GM12878 (cell line): ENCODE results near the gene KRT72. TPM values are rescaled to one million over a fixed set of nuclear protein-coding genes. Genes with fewer than 3 reads are reported as not detected.

Experiments used
- ATAC-seq: fragments of 200-7000 bp; cut with Tn5 transposase; 3 replicates; pipeline ENCODE4 v1.9.1; 2020; ENCODE audit warnings: mild to moderate bottlenecking, moderate library complexity
- BruUV-seq: library from RNA; stranded (reverse); fragments of 400-500 nt; replicated peaks from 2 replicates; lab custom pipeline; 2021; lab: Mats Ljungman, UMichigan
- CTCF ChIA-PET: fragments of 300-600 bp; sonication (Branson Sonifier 250); formaldehyde crosslinking; extraction: SDS; loops from one replicate; lab custom pipeline; 2021; ENCODE audit warnings: inconsistent platforms; lab: Yijun Ruan, JAX
- POLR2A ChIA-PET: fragments of 350-600 bp; formaldehyde crosslinking; extraction: SDS; loops from one replicate; lab custom pipeline; 2021; ENCODE audit warnings: inconsistent platforms; lab: Charles Lee
- RAD21 ChIA-PET: fragments of 300-600 bp; sonication (Branson Sonifier 250); formaldehyde crosslinking; loops from one replicate; lab custom pipeline; 2023; ENCODE audit warnings: antibody characterized with exemption; ENCODE audit not compliant: unreplicated experiment; lab: Charles Lee
- SMC1A ChIA-PET: fragments of 300-600 bp; sonication (Branson Sonifier 250); formaldehyde crosslinking; loops from one replicate; lab custom pipeline; 2023; ENCODE audit not compliant: unreplicated experiment, uncharacterized antibody; lab: Charles Lee
- DNase-seq: peaks from one replicate; pipeline ENCODE4 v3.0.0-alpha.2; 2011; ENCODE audit warnings: low read depth, low spot score
- FAIRE-seq: peaks from 3 replicates; lab custom pipeline; 2011; peaks lifted over from hg19 to GRCh38; lab: Jason Lieb, UNC
- H2AFZ ChIP-seq: 2 replicates; pipeline ENCODE4 v1.6.0; 2011; ENCODE audit warnings: low read depth, low read length, control low read depth; ENCODE audit not compliant: control insufficient read depth
- H3K27ac ChIP-seq: 2 replicates; pipeline ENCODE4 v1.5.1; 2011; ENCODE audit warnings: control low read depth; ENCODE audit not compliant: control insufficient read depth, insufficient read depth
- H3K27me3 ChIP-seq, 2 experiments: replicated peaks in 1 of 2; 2 replicates each; pipeline versions ENCODE4 v1.6.0 to v1.6.1; 2011; ENCODE audit warnings: low read length in 1 of 2; ENCODE audit not compliant: control insufficient read depth in 2 of 2, insufficient read depth in 2 of 2
- H3K36me3 ChIP-seq, 2 experiments: 2 replicates each; pipeline ENCODE4 v1.5.1; 2011; ENCODE audit warnings: low read length in 1 of 2; ENCODE audit not compliant: control insufficient read depth in 2 of 2, insufficient read depth in 2 of 2
- H3K4me1 ChIP-seq: 2 replicates; pipeline ENCODE4 v1.6.1; 2011; ENCODE audit warnings: mild to moderate bottlenecking, low read length, moderate library complexity, mixed read lengths; ENCODE audit not compliant: control insufficient read depth, insufficient read depth
- H3K4me2 ChIP-seq: 2 replicates; pipeline ENCODE4 v1.6.0; 2011; ENCODE audit warnings: control low read depth; ENCODE audit not compliant: control insufficient read depth, insufficient read depth
- H3K4me3 ChIP-seq: fragments of 200-600 bp; sonication (generic); 2 replicates; pipeline ENCODE4 v1.5.1; 2016
- H3K79me2 ChIP-seq: 2 replicates; pipeline ENCODE4 v1.6.0; 2011; ENCODE audit warnings: low read length; ENCODE audit not compliant: control insufficient read depth, insufficient read depth
- H3K9ac ChIP-seq: 2 replicates; pipeline ENCODE4 v1.8.0; 2011; ENCODE audit warnings: low read length, control low read depth, mixed read lengths; ENCODE audit not compliant: control insufficient read depth, insufficient read depth
- H3K9me3 ChIP-seq: replicated peaks from 3 replicates; pipeline ENCODE4 v1.5.1; 2011; ENCODE audit warnings: mild to moderate bottlenecking, low read length; ENCODE audit not compliant: control insufficient read depth, insufficient read depth
- H4K20me1 ChIP-seq: 2 replicates; pipeline ENCODE4 v1.6.0; 2011; ENCODE audit not compliant: control insufficient read depth, insufficient read depth
- ATF3 ChIP-seq: IDR thresholded peaks from 2 replicates; pipeline ENCODE4 v1.6.1; 2011; ENCODE audit warnings: low read depth, mild to moderate bottlenecking, low read length, moderate library complexity, borderline replicate concordance; ENCODE audit errors: extremely low read depth
- BCL11A ChIP-seq: IDR thresholded peaks from 2 replicates; pipeline ENCODE4 v1.6.1; 2011; ENCODE audit warnings: low read depth, low read length
- CHD1 ChIP-seq: IDR thresholded peaks from 2 replicates; pipeline ENCODE4 v1.6.1; 2012; ENCODE audit warnings: low read depth, low read length, improper control_type of control experiment
- CHD4 ChIP-seq: fragments of 200-600 bp; sonication (generic); IDR thresholded peaks from 2 replicates; pipeline ENCODE4 v1.6.1; 2016; ENCODE audit warnings: mild to moderate bottlenecking
- FOS ChIP-seq: IDR thresholded peaks from 3 replicates; pipeline ENCODE4 v1.6.1; 2011; ENCODE audit warnings: borderline replicate concordance; ENCODE audit not compliant: insufficient read length; ENCODE audit errors: extremely low read depth
- GABPA ChIP-seq: IDR thresholded peaks from 2 replicates; pipeline ENCODE4 v1.6.1; 2014; ENCODE audit warnings: antibody characterized with exemption, low read depth, mild to moderate bottlenecking, inconsistent platforms
- HDAC6 ChIP-seq: fragments of 200-600 bp; sonication (generic); IDR thresholded peaks from one replicate; pipeline ENCODE4 v1.8.0; 2017; ENCODE audit warnings: antibody characterized with exemption; ENCODE audit not compliant: unreplicated experiment
- KAT2A ChIP-seq: conservative IDR thresholded peaks from 2 replicates; pipeline ENCODE4 v1.6.1; 2011; ENCODE audit warnings: low read depth, low read length; ENCODE audit not compliant: control insufficient read depth
- SMARCA5 ChIP-seq: fragments of 450-650 bp; IDR thresholded peaks from 2 replicates; pipeline ENCODE4 v1.6.1; 2017; ENCODE audit warnings: mild to moderate bottlenecking
- SRF ChIP-seq, 2 experiments: IDR thresholded peaks; 2 replicates each; pipeline ENCODE4 v1.6.1; 2011; ENCODE audit warnings: low read depth in 2 of 2, low read length in 2 of 2, mild to moderate bottlenecking in 1 of 2, moderate library complexity in 1 of 2
- STAT3 ChIP-seq: IDR thresholded peaks from 2 replicates; pipeline ENCODE4 v1.6.1; 2011; ENCODE audit warnings: low read depth, low read length, improper control_type of control experiment
- WGBS: methylation state at CpG from one replicate; pipeline ENCODE4 v1.1.6; 2016; ENCODE audit warnings: low lambda C conversion rate; ENCODE audit not compliant: insufficient replicate concordance, insufficient coverage; ENCODE audit errors: missing lambda C conversion rate; 5-methylcytosine and 5-hydroxymethylcytosine counted together
- in situ Hi-C: fragments of 300-500 bp; cut with MboI; formaldehyde crosslinking; loops from 9 replicates; pipeline ENCODE4 v1.14.3; 2018; ENCODE audit warnings: mixed read lengths
- intact Hi-C: fragments of 100-400 bp; cut with micrococcal nuclease; formaldehyde crosslinking; loops from one replicate; pipeline ENCODE4 v1.14.2; 2022; ENCODE audit not compliant: unreplicated experiment
- polyA plus RNA-seq, 11 experiments: library from polyadenylated mRNA; depleted of rRNA in 4 of 11; unstranded in 6 of 11; stranded (reverse) in 5 of 11; fragments of >200 nt; fragmentation: Nextera tagmentation in 4 of 11; fragmentation: Illumina TruSeq in 1 of 11; extraction: Ambion mirVana in 4 of 11; extraction: Trizol in 1 of 11; gene quantifications; 1 replicate in 1 of 11; 2 replicates in 10 of 11; pipeline versions ENCODE4 v1.2.1 to v1.2.3, GENCODE V29; 2011 to 2016; ENCODE audit warnings: inconsistent platforms in 2 of 11, missing spikeins in 2 of 11, low read depth in 1 of 11
- total RNA-seq, 4 experiments: library from RNA; depleted of rRNA in 3 of 4; stranded (reverse); fragments of >200 nt in 3 of 4; fragmentation: Illumina TruSeq in 1 of 4; extraction: Trizol in 1 of 4; gene quantifications; 2 replicates each; pipeline versions ENCODE4 v1.2.1 to v1.2.3, GENCODE V29; 2013 to 2021

The KRT72 gene
- total and polyA plus RNA-seq, 10 of the 15 experiments (the other 5 are each of a cell fraction or from before 2014, with no cell fraction given), result not detected

- TF ChIP-seq SRF (IDR thresholded peaks at IDR 0.05; ENCODE audit: low read depth in 2 of 2, low read length in 2 of 2) (no peak), BCL11A (no peak), CHD1 (no peak), KAT2A (no peak), GABPA (no peak), SMARCA5 (no peak), CHD4 (no peak), FOS (no peak), STAT3 (no peak)
Observed at GRCh38 chr12:52643233-52644077, 42.2 kb upstream of the KRT72 start (continued).

GRCh38 chr12:52641468-52641867 is 40.2 kb upstream of the KRT72 start:
- WGBS, result 30% methylated on average over 4 of the region's 4 CpGs
- Histone ChIP-seq H2AFZ (no peak overlapping the region), H3K9me3 (no peaks in the 10 kb centered on the region), H3K4me3 (no peak overlapping the region), H3K27ac (no peak overlapping the region), H3K36me3 (no peaks in the 10 kb centered on the region), H3K4me1 (no peaks in the 10 kb centered on the region), H3K27me3 (peaks cover 1 to 6% of the 10 kb centered on the region in 2 experiments; a peak in 2 of 4 replicates), H3K79me2 (no peaks in the 10 kb centered on the region), H3K9ac (no peak overlapping the region), H3K4me2 (no peak overlapping the region), H4K20me1 (no peaks in the 10 kb centered on the region)
- no peak for DNase-seq
- ChIA-PET CTCF (no interaction called here), SMC1A (interaction anchor here (0.6 kb wide), 1 partner anchor 33 kb away, joined by 3 read pairs; no protein-coding TSS in a partner anchor), RAD21 (no interaction called here), POLR2A (no interaction called here)
- no peak for ATAC-seq
- no peak for FAIRE-seq
- intact Hi-C loops (no loop called here), in situ Hi-C loops (no loop called here)
- no peak for TF ChIP-seq HDAC6
- TF ChIP-seq ATF3, result no peak
- no TSS peak for BruUV-seq
